ENCODE results near the gene DTNB.

DTNB gene

GRCh38 chr2:25651066-25651465 lies 22.3 kb downstream of the DTNB start:
- Histone ChIP-seq H3K27ac (replicated peaks) (no peak overlapping the region), H3K4me3 (replicated peaks; ENCODE audit: insufficient read depth, low read length) (no peak overlapping the region), H3K27me3 (ENCODE audit: insufficient read depth, poor library complexity, severe bottlenecking) (no peaks in the 10 kb centered on the region)
- DNase-seq (ENCODE audit: low read depth in 1 of 2, low spot score in 1 of 2): no peak
- TF ChIP-seq GABPA (IDR thresholded peaks at IDR 0.05; ENCODE audit: low read depth) (no peak), SPI1 (IDR thresholded peaks at IDR 0.05; ENCODE audit: borderline replicate concordance, low read depth) (no peak), POLR2AphosphoS5 (IDR thresholded peaks at IDR 0.05; ENCODE audit: low read depth) (no peak)
- TF ChIP-seq, protein P1, sequence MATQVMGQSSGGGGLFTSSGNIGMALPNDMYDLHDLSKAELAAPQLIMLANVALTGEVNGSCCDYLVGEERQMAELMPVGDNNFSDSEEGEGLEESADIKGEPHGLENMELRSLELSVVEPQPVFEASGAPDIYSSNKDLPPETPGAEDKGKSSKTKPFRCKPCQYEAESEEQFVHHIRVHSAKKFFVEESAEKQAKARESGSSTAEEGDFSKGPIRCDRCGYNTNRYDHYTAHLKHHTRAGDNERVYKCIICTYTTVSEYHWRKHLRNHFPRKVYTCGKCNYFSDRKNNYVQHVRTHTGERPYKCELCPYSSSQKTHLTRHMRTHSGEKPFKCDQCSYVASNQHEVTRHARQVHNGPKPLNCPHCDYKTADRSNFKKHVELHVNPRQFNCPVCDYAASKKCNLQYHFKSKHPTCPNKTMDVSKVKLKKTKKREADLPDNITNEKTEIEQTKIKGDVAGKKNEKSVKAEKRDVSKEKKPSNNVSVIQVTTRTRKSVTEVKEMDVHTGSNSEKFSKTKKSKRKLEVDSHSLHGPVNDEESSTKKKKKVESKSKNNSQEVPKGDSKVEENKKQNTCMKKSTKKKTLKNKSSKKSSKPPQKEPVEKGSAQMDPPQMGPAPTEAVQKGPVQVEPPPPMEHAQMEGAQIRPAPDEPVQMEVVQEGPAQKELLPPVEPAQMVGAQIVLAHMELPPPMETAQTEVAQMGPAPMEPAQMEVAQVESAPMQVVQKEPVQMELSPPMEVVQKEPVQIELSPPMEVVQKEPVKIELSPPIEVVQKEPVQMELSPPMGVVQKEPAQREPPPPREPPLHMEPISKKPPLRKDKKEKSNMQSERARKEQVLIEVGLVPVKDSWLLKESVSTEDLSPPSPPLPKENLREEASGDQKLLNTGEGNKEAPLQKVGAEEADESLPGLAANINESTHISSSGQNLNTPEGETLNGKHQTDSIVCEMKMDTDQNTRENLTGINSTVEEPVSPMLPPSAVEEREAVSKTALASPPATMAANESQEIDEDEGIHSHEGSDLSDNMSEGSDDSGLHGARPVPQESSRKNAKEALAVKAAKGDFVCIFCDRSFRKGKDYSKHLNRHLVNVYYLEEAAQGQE (IDR thresholded peaks at IDR 0.05; ENCODE audit: insufficient replicate concordance, low read depth): no peak
- TF ChIP-seq, protein P2, sequence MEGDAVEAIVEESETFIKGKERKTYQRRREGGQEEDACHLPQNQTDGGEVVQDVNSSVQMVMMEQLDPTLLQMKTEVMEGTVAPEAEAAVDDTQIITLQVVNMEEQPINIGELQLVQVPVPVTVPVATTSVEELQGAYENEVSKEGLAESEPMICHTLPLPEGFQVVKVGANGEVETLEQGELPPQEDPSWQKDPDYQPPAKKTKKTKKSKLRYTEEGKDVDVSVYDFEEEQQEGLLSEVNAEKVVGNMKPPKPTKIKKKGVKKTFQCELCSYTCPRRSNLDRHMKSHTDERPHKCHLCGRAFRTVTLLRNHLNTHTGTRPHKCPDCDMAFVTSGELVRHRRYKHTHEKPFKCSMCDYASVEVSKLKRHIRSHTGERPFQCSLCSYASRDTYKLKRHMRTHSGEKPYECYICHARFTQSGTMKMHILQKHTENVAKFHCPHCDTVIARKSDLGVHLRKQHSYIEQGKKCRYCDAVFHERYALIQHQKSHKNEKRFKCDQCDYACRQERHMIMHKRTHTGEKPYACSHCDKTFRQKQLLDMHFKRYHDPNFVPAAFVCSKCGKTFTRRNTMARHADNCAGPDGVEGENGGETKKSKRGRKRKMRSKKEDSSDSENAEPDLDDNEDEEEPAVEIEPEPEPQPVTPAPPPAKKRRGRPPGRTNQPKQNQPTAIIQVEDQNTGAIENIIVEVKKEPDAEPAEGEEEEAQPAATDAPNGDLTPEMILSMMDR (IDR thresholded peaks at IDR 0.05; ENCODE audit: insufficient read depth, low read length): no peak

GRCh38 chr2:25650256-25650655 lies 23.1 kb downstream of the DTNB start:
- TF ChIP-seq, protein P2 (IDR thresholded peaks at IDR 0.05; ENCODE audit: insufficient read depth, low read length): no peak
- TF ChIP-seq GABPA (IDR thresholded peaks at IDR 0.05; ENCODE audit: low read depth) (no peak), SPI1 (IDR thresholded peaks at IDR 0.05; ENCODE audit: borderline replicate concordance, low read depth) (no peak), POLR2AphosphoS5 (IDR thresholded peaks at IDR 0.05; ENCODE audit: low read depth) (no peak)
- TF ChIP-seq, protein P1 (IDR thresholded peaks at IDR 0.05; ENCODE audit: insufficient replicate concordance, low read depth): no peak
- H3K4me3 ChIP-seq (replicated peaks; ENCODE audit: insufficient read depth, low read length): no peak overlapping the region
- H3K27ac ChIP-seq (replicated peaks): peak overlapping the region; percentile 39; the same call in 1 of the 2 replicates
- DNase-seq (ENCODE audit: low read depth in 1 of 2, low spot score in 1 of 2): no peak
- H3K27me3 ChIP-seq (ENCODE audit: insufficient read depth, poor library complexity, severe bottlenecking): no peaks in the 10 kb centered on the region

GRCh38 chr2:25649786-25650185 lies 23.6 kb downstream of the DTNB start:
- Histone ChIP-seq H3K27ac (replicated peaks) (peak overlapping the region; percentile 39; the same call in 1 of the 2 replicates), H3K4me3 (replicated peaks; ENCODE audit: insufficient read depth, low read length) (no peak overlapping the region)
- TF ChIP-seq POLR2AphosphoS5 (IDR thresholded peaks at IDR 0.05; ENCODE audit: low read depth): no peak
- TF ChIP-seq, protein P1 (IDR thresholded peaks at IDR 0.05; ENCODE audit: insufficient replicate concordance, low read depth): no peak
- no peak for TF ChIP-seq SPI1 (IDR thresholded peaks at IDR 0.05; ENCODE audit: borderline replicate concordance, low read depth)
- TF ChIP-seq GABPA (IDR thresholded peaks at IDR 0.05; ENCODE audit: low read depth): no peak
- TF ChIP-seq, protein P2 (IDR thresholded peaks at IDR 0.05; ENCODE audit: insufficient read depth, low read length): no peak

More at GRCh38 chr2:25649786-25650185, 23.6 kb downstream of the DTNB start:
- H3K27me3 ChIP-seq (ENCODE audit: insufficient read depth, poor library complexity, severe bottlenecking): no peaks in the 10 kb centered on the region
- DNase-seq (ENCODE audit: low read depth in 1 of 2, low spot score in 1 of 2): no peak
